HCT116 (cell line): ENCODE data around the gene CHRNE. TPM values are rescaled to one million over a fixed set of nuclear protein-coding genes. Genes with fewer than 3 reads are reported as not detected.
"Not testable (repeated sequence)": the region's sequence is repeated elsewhere in the genome, so short reads cannot be mapped to it uniquely, and the experiment has no call there.

Experiments
- ATAC-seq: fragments of 200-7000 bp; cut with Tn5 transposase; 2 replicates; pipeline ENCODE4 v1.9.1; 2020; ENCODE audit warnings: mild to moderate bottlenecking, moderate library complexity
- BruUV-seq: library from RNA; stranded (reverse); fragments of 400-500 nt; replicated peaks from 2 replicates; lab custom pipeline; 2021; lab: Mats Ljungman, UMichigan
- CTCF ChIA-PET: fragments of 300-600 bp; sonication (Branson Sonifier 250); formaldehyde crosslinking; loops from one replicate; lab custom pipeline; 2021; ENCODE audit warnings: antibody characterized with exemption; lab: Charles Lee
- POLR2A ChIA-PET: fragments of 300-600, 350-600 bp; sonication (Branson Sonifier 250); formaldehyde crosslinking; loops from one replicate; lab custom pipeline; 2021; ENCODE audit warnings: antibody characterized with exemption; lab: Charles Lee
- RAD21 ChIA-PET, 2 experiments: fragments of 300-600 bp; sonication (Branson Sonifier 250); formaldehyde crosslinking; loops; one replicate each; lab custom pipeline; 2023; ENCODE audit warnings: low total read pairs in 2 of 2; ENCODE audit not compliant: uncharacterized antibody in 2 of 2, unreplicated experiment in 2 of 2, low non-redundant PET in 1 of 2; lab: Charles Lee
- DNase-seq: peaks from one replicate; pipeline ENCODE4 v3.0.0-alpha.2; 2010; ENCODE audit warnings: low read depth, low spot score
- H2AFZ ChIP-seq: fragments of 200-600 bp; shearing (Covaris generic), sonication (generic); 2 replicates; pipeline ENCODE4 v1.6.1; 2017; ENCODE audit warnings: low read depth, mixed run types, mixed read lengths, antibody characterized with exemption, low read length; ENCODE audit not compliant: poor library complexity, severe bottlenecking
- H3K27ac ChIP-seq: 2 replicates; pipeline ENCODE4 v1.5.1; 2012; ENCODE audit warnings: low read depth, low read length
- H3K27me3 ChIP-seq: fragments of 200-600 bp; sonication (generic); 2 replicates; pipeline ENCODE4 v1.6.1; 2016; ENCODE audit warnings: mixed run types, low read length, mixed read lengths; ENCODE audit not compliant: insufficient read depth
- H3K36me3 ChIP-seq, 2 experiments: fragments of 200-500 bp in 1 of 2; fragments of 200-600 bp in 1 of 2; sonication (Bioruptor generic) in 1 of 2; sonication (generic) in 1 of 2; 2 replicates each; pipeline versions ENCODE4 v1.5.1 to v1.6.1; 2014 to 2016; ENCODE audit warnings: low read length in 2 of 2, inconsistent platforms in 1 of 2, mixed read lengths in 1 of 2, mixed run types in 1 of 2; ENCODE audit not compliant: insufficient read depth in 2 of 2, control insufficient read depth in 1 of 2
- H3K4me1 ChIP-seq, 2 experiments: fragments of 200-600 bp in 1 of 2; sonication (generic) in 1 of 2; 2 replicates each; pipeline versions ENCODE4 v1.5.1 to v1.6.1; 2012 to 2017; ENCODE audit warnings: low read length in 2 of 2, inconsistent platforms in 1 of 2, mild to moderate bottlenecking in 1 of 2, mixed read lengths in 1 of 2, mixed run types in 1 of 2, moderate library complexity in 1 of 2; ENCODE audit not compliant: insufficient read depth in 2 of 2, control insufficient read depth in 1 of 2
- H3K4me2 ChIP-seq: fragments of 200-600 bp; sonication (generic); 2 replicates; pipeline ENCODE4 v1.6.1; 2017; ENCODE audit warnings: mixed run types, low read length, mixed read lengths
- H3K4me3 ChIP-seq, 2 experiments: fragments of 200-600 bp in 1 of 2; sonication (generic) in 1 of 2; replicated peaks in 1 of 2; 2 replicates each; pipeline ENCODE4 v1.5.1; 2011 to 2016; ENCODE audit warnings: low read length in 2 of 2, control low read depth in 1 of 2, low read depth in 1 of 2, mild to moderate bottlenecking in 1 of 2, mixed read lengths in 1 of 2, mixed run types in 1 of 2
- H3K79me2 ChIP-seq: fragments of 200-600 bp; sonication (generic); 2 replicates; pipeline ENCODE4 v1.6.1; 2017; ENCODE audit warnings: mild to moderate bottlenecking, mixed run types, low read length, moderate library complexity, mixed read lengths; ENCODE audit not compliant: insufficient read depth
- H3K9ac ChIP-seq: fragments of 200-600 bp; sonication (generic); 2 replicates; pipeline ENCODE4 v1.6.1; 2016; ENCODE audit warnings: low read length, mixed read lengths
- H3K9me2 ChIP-seq: fragments of 200-600 bp; sonication (generic), shearing (Covaris generic); 2 replicates; pipeline ENCODE4 v1.6.1; 2017; ENCODE audit warnings: mixed run types, mild to moderate bottlenecking, moderate library complexity; ENCODE audit not compliant: insufficient read depth
- H3K9me3 ChIP-seq, 2 experiments: fragments of 200-500 bp in 1 of 2; fragments of 200-600 bp in 1 of 2; sonication (Bioruptor generic) in 1 of 2; sonication (generic) in 1 of 2; 2 replicates each; pipeline ENCODE4 v1.6.1; 2014 to 2017; ENCODE audit warnings: low read length in 2 of 2, mixed read lengths in 2 of 2, inconsistent platforms in 1 of 2, low read depth in 1 of 2, mild to moderate bottlenecking in 1 of 2, mixed run types in 1 of 2, moderate library complexity in 1 of 2; ENCODE audit not compliant: control insufficient read depth in 1 of 2, insufficient read depth in 1 of 2
- H4K20me1 ChIP-seq: fragments of 200-600 bp; sonication (generic), shearing (Covaris generic); 2 replicates; pipeline ENCODE4 v1.6.1; 2017; ENCODE audit warnings: mixed run types, mild to moderate bottlenecking, moderate library complexity; ENCODE audit not compliant: insufficient read depth
- ELF1 ChIP-seq: IDR thresholded peaks from 2 replicates; pipeline ENCODE4 v1.6.1; 2012; ENCODE audit warnings: low read depth, borderline replicate concordance
- JUND ChIP-seq: IDR thresholded peaks from 2 replicates; pipeline ENCODE4 v1.6.1; 2012
- SIN3A ChIP-seq: IDR thresholded peaks from 2 replicates; pipeline ENCODE4 v1.6.1; 2012; ENCODE audit warnings: low read depth
- intact Hi-C: fragments of 100-400 bp; cut with micrococcal nuclease; formaldehyde crosslinking; loops from 2 replicates; pipeline ENCODE4 v1.10.0; 2022
- total RNA-seq: library from RNA; stranded (reverse); gene quantifications from one replicate; pipeline ENCODE4 v1.2.1, GENCODE V29; 2021; ENCODE audit not compliant: unreplicated experiment
- TF ChIP-seq, protein P1 (sequence below): IDR thresholded peaks from 2 replicates; pipeline ENCODE4 v1.6.1; 2012
- TF ChIP-seq, protein P2 (sequence below), 3 experiments: fragments of 200-600 bp in 1 of 3; sonication (generic) in 1 of 3; IDR thresholded peaks in 2 of 3; conservative IDR thresholded peaks in 1 of 3; 2 replicates each; pipeline ENCODE4 v1.5.1; 2012 to 2017; ENCODE audit warnings: low read depth in 2 of 3, low read length in 2 of 3, antibody characterized with exemption in 1 of 3, borderline replicate concordance in 1 of 3, control low read depth in 1 of 3, mild to moderate bottlenecking in 1 of 3, mixed read lengths in 1 of 3, mixed run types in 1 of 3, moderate library complexity in 1 of 3; ENCODE audit not compliant: insufficient read depth in 1 of 3

CHRNE gene
- total RNA-seq, 1 experiment from 2014 or later: 0.30 TPM

DNA sequence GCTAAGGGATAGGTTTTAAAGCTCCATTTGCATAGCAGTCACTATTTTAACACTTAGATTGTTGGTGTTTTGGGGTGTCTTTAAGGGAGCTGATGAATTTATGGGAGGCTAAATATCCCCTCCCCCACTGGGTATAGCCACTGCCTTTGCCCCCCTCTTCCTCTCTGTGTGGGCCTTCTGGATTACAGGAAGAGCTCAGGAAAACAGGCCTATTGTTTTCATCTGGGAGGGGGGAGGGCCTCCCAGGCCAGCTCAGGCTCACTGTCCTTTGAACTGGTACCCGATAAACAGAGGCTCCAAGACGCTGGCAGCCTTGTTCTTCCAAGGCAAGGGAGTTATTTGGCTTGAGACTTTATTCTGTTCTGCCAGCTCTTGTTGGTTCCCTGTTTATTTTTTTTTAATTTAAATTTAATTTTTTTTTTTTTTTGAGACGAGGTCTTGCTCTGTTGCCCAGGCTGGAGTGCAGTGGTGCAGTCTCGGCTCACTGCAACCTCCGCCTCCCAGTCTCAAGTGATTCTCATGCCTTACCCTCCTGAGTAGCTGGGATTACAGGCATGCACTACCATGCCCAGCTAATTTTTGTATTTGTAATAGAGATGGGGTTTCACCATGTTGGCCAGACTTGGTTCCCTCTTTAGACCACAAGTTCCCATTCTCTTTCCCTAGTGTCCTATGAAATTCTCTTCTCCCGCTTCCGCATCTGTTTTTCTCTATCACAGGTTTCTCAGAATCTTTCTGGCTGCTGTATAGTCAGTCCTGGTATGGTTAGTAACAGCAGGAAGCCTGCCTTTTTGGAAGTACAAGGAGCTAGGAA, 44.6 kb downstream of the CHRNE start (continued):
- no peak for TF ChIP-seq SIN3A
- no peak for TF ChIP-seq ELF1
- TF ChIP-seq, protein P1, sequence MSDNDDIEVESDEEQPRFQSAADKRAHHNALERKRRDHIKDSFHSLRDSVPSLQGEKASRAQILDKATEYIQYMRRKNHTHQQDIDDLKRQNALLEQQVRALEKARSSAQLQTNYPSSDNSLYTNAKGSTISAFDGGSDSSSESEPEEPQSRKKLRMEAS: no peak
- no peak for TF ChIP-seq JUND
- TF ChIP-seq, protein P2, sequence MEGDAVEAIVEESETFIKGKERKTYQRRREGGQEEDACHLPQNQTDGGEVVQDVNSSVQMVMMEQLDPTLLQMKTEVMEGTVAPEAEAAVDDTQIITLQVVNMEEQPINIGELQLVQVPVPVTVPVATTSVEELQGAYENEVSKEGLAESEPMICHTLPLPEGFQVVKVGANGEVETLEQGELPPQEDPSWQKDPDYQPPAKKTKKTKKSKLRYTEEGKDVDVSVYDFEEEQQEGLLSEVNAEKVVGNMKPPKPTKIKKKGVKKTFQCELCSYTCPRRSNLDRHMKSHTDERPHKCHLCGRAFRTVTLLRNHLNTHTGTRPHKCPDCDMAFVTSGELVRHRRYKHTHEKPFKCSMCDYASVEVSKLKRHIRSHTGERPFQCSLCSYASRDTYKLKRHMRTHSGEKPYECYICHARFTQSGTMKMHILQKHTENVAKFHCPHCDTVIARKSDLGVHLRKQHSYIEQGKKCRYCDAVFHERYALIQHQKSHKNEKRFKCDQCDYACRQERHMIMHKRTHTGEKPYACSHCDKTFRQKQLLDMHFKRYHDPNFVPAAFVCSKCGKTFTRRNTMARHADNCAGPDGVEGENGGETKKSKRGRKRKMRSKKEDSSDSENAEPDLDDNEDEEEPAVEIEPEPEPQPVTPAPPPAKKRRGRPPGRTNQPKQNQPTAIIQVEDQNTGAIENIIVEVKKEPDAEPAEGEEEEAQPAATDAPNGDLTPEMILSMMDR (IDR thresholded peaks at IDR 0.05 in 2 of 3, conservative IDR thresholded peaks at IDR 0.05 in 1 of 3; ENCODE audit: borderline replicate concordance in 1 of 3, insufficient read depth in 1 of 3, low read depth in 2 of 3, low read length in 2 of 3): no peak

DNA sequence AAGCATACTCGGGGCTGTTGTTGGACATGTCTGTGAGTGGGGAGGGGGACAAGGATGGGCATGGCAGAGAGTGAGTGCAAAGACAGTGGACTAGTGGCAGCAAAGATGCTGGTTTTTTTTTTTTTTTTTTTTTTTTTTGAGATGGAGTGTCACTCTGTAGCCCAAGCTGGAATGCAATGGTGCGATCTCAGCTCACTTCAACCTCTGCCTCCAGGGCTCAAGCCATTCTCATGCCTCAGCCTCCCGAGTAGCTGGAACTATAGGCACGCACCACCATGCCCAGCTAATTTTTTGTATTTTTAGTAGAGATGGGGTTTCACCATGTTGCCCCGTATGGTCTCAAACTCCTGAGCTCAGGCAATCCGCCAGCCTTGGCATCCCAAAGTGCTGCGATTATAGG, 45.6 kb downstream of the CHRNE start:
- H3K36me3 ChIP-seq, H2AFZ ChIP-seq, H3K4me3 ChIP-seq, H4K20me1 ChIP-seq, H3K27ac ChIP-seq, intact Hi-C loops, H3K27me3 ChIP-seq, CTCF ChIA-PET, H3K9ac ChIP-seq, ATAC-seq, H3K9me2 ChIP-seq, H3K9me3 ChIP-seq, DNase-seq, BruUV-seq: not testable (repeated sequence)
- peaks cover 13 to 38% of the 10 kb centered on the region in 2 experiments; a peak in 3 of 4 replicates for H3K4me1 ChIP-seq
- ChIA-PET RAD21 (interaction anchor here in 1 of 2 experiments (0.5 kb wide), 1 partner anchor 11 kb away, joined by 3 read pairs; no protein-coding TSS in a partner anchor), POLR2A (interaction anchor here (0.6 to 1.3 kb wide), 4 partner anchors 11 to 228 kb away, joined by 3 to 4 read pairs (median 4); no protein-coding TSS in a partner anchor)
- peak overlapping the region; percentile 32; the same call in 1 of the 2 replicates for H3K4me2 ChIP-seq
- peaks cover 61% of the 10 kb centered on the region for H3K79me2 ChIP-seq
